K562 (cell line): ENCODE data around the gene CRYZL1. TPM values are rescaled to one million over a fixed set of nuclear protein-coding genes. Genes with fewer than 3 reads are reported as not detected.
A peak's percentile ranks its signal among the peaks of the same experiment; 100 is the strongest.

Experiments used
- AFF1 ChIP-seq, 2 experiments: fragments of 450-650 bp; IDR thresholded peaks; 2 replicates each; pipeline ENCODE4 v1.6.1; 2018; ENCODE audit warnings: mild to moderate bottlenecking in 2 of 2, low read depth in 1 of 2; ENCODE audit not compliant: partially characterized antibody in 2 of 2
- RCOR1 ChIP-seq, 2 experiments: IDR thresholded peaks; 2 replicates each; pipeline ENCODE4 v1.6.1; 2012; ENCODE audit warnings: low read depth in 2 of 2, low read length in 2 of 2, borderline replicate concordance in 1 of 2, improper control_type of control experiment in 1 of 2
- TCF15 ChIP-seq: fragments of 250-450 bp; sonication (Bioruptor Pico); IDR thresholded peaks from 2 replicates; pipeline ENCODE4 v1.8.0; 2022; ENCODE audit warnings: moderate library complexity, mild to moderate bottlenecking, inconsistent platforms
- ZFP91 ChIP-seq: sonication (generic); formaldehyde crosslinking; IDR thresholded peaks from 2 replicates; pipeline ENCODE4 v1.8.0; 2022; ENCODE audit warnings: mild to moderate bottlenecking, missing genetic modification reagents
- polyA plus RNA-seq, 8 experiments: library from polyadenylated mRNA; depleted of rRNA in 4 of 8; stranded (reverse) in 5 of 8; unstranded in 3 of 8; fragments of >200 nt; fragmentation: Nextera tagmentation in 2 of 8; fragmentation: Illumina TruSeq in 1 of 8; extraction: Ambion mirVana in 2 of 8; extraction: Trizol in 1 of 8; gene quantifications; 2 replicates each; pipeline versions ENCODE4 v1.2.1 to v1.2.3, GENCODE V29; 2011 to 2014; ENCODE audit warnings: inconsistent platforms in 1 of 8, missing spikeins in 1 of 8
- total RNA-seq, 7 experiments: library from RNA; depleted of rRNA in 6 of 7; stranded (reverse); fragments of >200 nt in 6 of 7; fragmentation: Illumina TruSeq in 2 of 7; extraction: Trizol in 2 of 7; gene quantifications; 2 replicates each; pipeline versions ENCODE4 v1.2.1 to v1.2.3, GENCODE V29; 2011 to 2021; ENCODE audit warnings: low replicate concordance in 1 of 7

CRYZL1 gene
- total and polyA plus RNA-seq, 9 of the 15 experiments (the other 6 are each of a cell fraction or from before 2014, with no cell fraction given), result 19.9 to 98.2 (median 39.2) TPM

- TF ChIP-seq ZFP91 (no peak), AFF1 (IDR thresholded peaks at IDR 0.05; ENCODE audit: low read depth in 1 of 2, partially characterized antibody in 2 of 2) (peak in 1 of 2 experiments; percentile 47), RCOR1 (IDR thresholded peaks at IDR 0.05; ENCODE audit: borderline replicate concordance in 1 of 2, low read depth in 2 of 2, low read length in 2 of 2) (peak in 1 of 2 experiments; percentile 31; a peak in 1 of 4 replicates), TCF15 (no peak)
Measured at GRCh38 chr21:33655588-33656221, 14.2 kb upstream of the CRYZL1 start (continued).
